ENCODE data around the gene POLRMT.

Gene POLRMT

DNA sequence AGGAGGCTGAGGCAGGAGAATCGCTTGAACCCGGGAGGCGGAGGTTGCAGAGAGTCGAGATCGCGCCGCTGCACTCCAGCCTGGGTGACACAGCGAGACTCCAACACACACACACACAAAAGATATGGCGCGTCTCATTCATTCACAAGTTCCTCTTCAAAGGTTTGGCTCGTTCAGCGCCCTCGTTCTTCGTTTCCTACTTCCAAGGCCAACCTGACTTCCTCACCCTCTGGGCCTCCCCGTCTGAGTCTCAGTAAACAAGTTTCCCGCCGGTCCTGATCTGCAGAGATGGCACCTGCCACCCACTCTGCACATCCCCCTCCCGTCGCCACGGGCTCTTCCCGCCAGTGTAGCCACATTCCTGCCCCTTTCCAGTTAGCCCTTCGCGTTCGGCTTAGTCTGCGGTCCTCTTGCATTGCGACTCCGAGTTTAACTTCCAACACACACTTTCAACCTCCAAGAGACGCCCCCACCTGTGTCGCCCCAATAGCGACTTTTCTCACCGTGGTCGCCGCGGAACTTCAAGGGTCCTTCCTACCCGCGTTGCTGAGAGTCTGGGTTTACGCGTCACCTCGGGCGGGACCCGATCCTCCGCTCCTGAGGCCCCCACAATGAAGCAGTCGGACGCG lies 62.3 kb downstream of the POLRMT start:
- H3K9me3 ChIP-seq (ENCODE audit: insufficient read depth, low read depth, low read length) = no peaks in the 10 kb centered on the region
- H3K27me3 ChIP-seq (ENCODE audit: insufficient read depth, low read length) = no peaks in the 10 kb centered on the region
- H3K4me1 ChIP-seq (ENCODE audit: insufficient read depth, low read length) = peaks cover 4% of the 10 kb centered on the region; the same call in 1 of the 2 replicates
- peak overlapping the region; percentile 94 for H3K4me3 ChIP-seq (ENCODE audit: low read length)
- H3K36me3 ChIP-seq (ENCODE audit: insufficient read depth, low read length) = 0 out of 2 replicates have a peak, but pooled peaks cover under 1% of the 10 kb centered on the region
- peak overlapping the region; percentile 77 for H3K27ac ChIP-seq (ENCODE audit: low read depth, low read length)
- peak overlapping the region; percentile 85 for H3K9ac ChIP-seq (ENCODE audit: low read depth, low read length)
- 6% methylated on average over 45 of the region's 45 CpGs for WGBS

DNA sequence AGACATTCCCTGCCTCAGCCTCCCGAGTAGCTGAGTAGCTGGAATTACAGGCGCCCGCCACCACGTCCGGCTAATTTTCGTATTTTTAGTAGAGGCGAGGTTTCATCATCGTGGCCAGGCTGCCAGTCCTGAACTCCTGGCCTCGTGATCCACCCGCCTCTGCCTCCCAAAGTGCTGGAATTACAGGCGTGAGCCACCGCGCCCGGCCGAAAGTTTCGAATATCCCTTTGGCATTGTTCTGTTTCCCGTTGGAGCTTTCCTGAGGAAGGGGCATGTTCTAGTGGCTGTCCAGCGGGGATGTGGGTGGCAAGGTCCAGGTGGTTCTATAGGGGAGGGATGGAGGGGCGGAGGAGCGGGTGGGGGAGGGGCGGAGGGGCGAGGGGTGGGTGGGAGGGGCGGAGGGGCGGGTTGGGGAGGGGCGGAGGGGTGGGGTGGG lies 63.1 kb downstream of the POLRMT start:
- no peaks in the 10 kb centered on the region for H3K27me3 ChIP-seq (ENCODE audit: insufficient read depth, low read length)

DNA sequence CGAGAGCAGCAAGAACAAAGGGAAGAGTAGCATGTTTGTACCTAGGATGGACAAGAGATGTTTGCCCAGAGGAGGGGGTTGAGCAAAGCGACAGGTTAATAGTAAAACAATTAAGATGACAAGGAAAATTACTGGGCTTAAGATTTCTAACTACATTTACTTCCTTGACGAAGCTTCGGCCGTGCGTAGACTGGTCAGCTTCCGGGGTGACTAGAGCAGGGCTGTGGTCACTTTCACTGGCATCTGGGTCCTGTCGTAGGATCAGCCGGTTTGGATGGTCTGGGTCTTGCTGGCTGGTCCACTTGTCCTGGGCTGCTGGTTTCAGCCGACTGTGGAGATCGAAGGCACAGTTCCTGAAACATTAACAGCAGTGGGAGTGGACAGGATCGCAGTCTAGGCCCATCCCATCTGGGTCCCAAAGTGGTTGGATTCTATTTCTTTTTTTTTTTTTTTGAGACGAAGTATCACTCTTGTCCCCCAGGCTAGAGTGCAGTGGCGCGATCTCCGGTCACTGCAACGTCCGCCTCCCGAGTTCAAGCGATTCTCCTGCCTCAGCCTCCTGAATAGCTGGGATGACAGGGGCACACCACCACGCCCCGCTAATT lies 65.9 kb downstream of the POLRMT start:
- Histone ChIP-seq H3K4me1 (ENCODE audit: insufficient read depth, low read length) (no peaks in the 10 kb centered on the region), H3K27me3 (ENCODE audit: insufficient read depth, low read length) (no peaks in the 10 kb centered on the region), H3K9me3 (ENCODE audit: insufficient read depth, low read depth, low read length) (no peaks in the 10 kb centered on the region), H3K36me3 (ENCODE audit: insufficient read depth, low read length) (no peaks in the 10 kb centered on the region), H3K9ac (ENCODE audit: low read depth, low read length) (no peak overlapping the region), H3K27ac (ENCODE audit: low read depth, low read length) (no peak overlapping the region), H3K4me3 (ENCODE audit: low read length) (no peak overlapping the region)
- WGBS = 95% methylated on average over 22 of the region's 22 CpGs

More for the DNA sequence above, 63.1 kb downstream of the POLRMT start:
- Histone ChIP-seq H3K9ac (ENCODE audit: low read depth, low read length) (no peak overlapping the region), H3K9me3 (ENCODE audit: insufficient read depth, low read depth, low read length) (no peaks in the 10 kb centered on the region), H3K36me3 (ENCODE audit: insufficient read depth, low read length) (no peaks in the 10 kb centered on the region), H3K4me1 (ENCODE audit: insufficient read depth, low read length) (peaks cover 4% of the 10 kb centered on the region; the same call in 1 of the 2 replicates), H3K4me3 (ENCODE audit: low read length) (no peak overlapping the region), H3K27ac (ENCODE audit: low read depth, low read length) (no peak overlapping the region)
- 95% methylated on average over 18 of the region's 25 CpGs for WGBS

Data from HUES64 (cell line).